CD8-positive, alpha-beta memory T cell (primary cell): ENCODE measurements around the gene MEIS2. TPM values are rescaled to one million over a fixed set of nuclear protein-coding genes. Genes with fewer than 3 reads are reported as not detected.

Experiments used
- CTCF ChIA-PET: fragments of 350-600 bp; sonication (Branson Sonifier 250); formaldehyde crosslinking; loops from one replicate; lab custom pipeline; 2021; ENCODE audit warnings: antibody characterized with exemption; lab: Charles Lee
- POLR2A ChIA-PET: fragments of 350-600 bp; sonication (Branson Sonifier 250); formaldehyde crosslinking; loops from one replicate; lab custom pipeline; 2021; ENCODE audit warnings: antibody characterized with exemption; lab: Charles Lee
- DNase-seq, 5 donors: peaks; one replicate each; pipeline versions ENCODE4 v3.0.0 to v3.0.0-alpha.2; 2020 to 2022; ENCODE audit warnings: mixed read lengths in 1 of 5
- H3K27ac ChIP-seq: one replicate; pipeline ENCODE4 v1.7.0; 2013; ENCODE audit warnings: low read depth, mild to moderate bottlenecking, low read length, moderate library complexity
- H3K27me3 ChIP-seq: 2 replicates; pipeline ENCODE4 v1.7.0; 2013; ENCODE audit warnings: low read length, mild to moderate bottlenecking; ENCODE audit not compliant: insufficient read depth, poor library complexity, severe bottlenecking
- H3K36me3 ChIP-seq: 2 replicates; pipeline ENCODE4 v1.7.0; 2013; ENCODE audit warnings: mild to moderate bottlenecking, low read length, moderate library complexity; ENCODE audit not compliant: insufficient read depth
- H3K4me1 ChIP-seq: 2 replicates; pipeline ENCODE4 v1.7.0; 2013; ENCODE audit warnings: mild to moderate bottlenecking, low read length, moderate library complexity; ENCODE audit not compliant: insufficient read depth
- H3K4me3 ChIP-seq: 2 replicates; pipeline ENCODE4 v1.7.0; 2013; ENCODE audit warnings: mild to moderate bottlenecking, low read length
- H3K9me3 ChIP-seq: 2 replicates; pipeline ENCODE4 v1.7.0; 2013; ENCODE audit warnings: mild to moderate bottlenecking, low read length
- H3K27ac Mint-ChIP-seq, 8 donors: one replicate each; pipeline ENCODE4 v1.8.0; 2020 to 2021; ENCODE audit warnings: mixed read lengths in 8 of 8, mild to moderate bottlenecking in 6 of 8, inconsistent platforms in 3 of 8, moderate library complexity in 3 of 8
- H3K27me3 Mint-ChIP-seq, 2 donors: one replicate each; pipeline ENCODE4 v1.8.0; 2020 to 2021; ENCODE audit warnings: mixed read lengths in 2 of 2, mild to moderate bottlenecking in 1 of 2, moderate library complexity in 1 of 2
- H3K36me3 Mint-ChIP-seq, 3 donors: one replicate each; pipeline ENCODE4 v1.8.0; 2020 to 2021; ENCODE audit warnings: mixed read lengths in 3 of 3, inconsistent platforms in 1 of 3, mild to moderate bottlenecking in 1 of 3
- H3K4me1 Mint-ChIP-seq, 3 donors: one replicate each; pipeline ENCODE4 v1.8.0; 2020 to 2021; ENCODE audit warnings: mixed read lengths in 3 of 3, inconsistent platforms in 1 of 3, mild to moderate bottlenecking in 1 of 3
- H3K4me3 Mint-ChIP-seq, 7 donors: one replicate each; pipeline ENCODE4 v1.8.0; 2020 to 2021; ENCODE audit warnings: mixed read lengths in 7 of 7, mild to moderate bottlenecking in 6 of 7, moderate library complexity in 4 of 7, inconsistent platforms in 2 of 7
- H3K9me3 Mint-ChIP-seq, 5 donors: one replicate each; pipeline ENCODE4 v1.8.0; 2020 to 2022; ENCODE audit warnings: mixed read lengths in 5 of 5, mild to moderate bottlenecking in 3 of 5, moderate library complexity in 2 of 5, inconsistent platforms in 1 of 5
- polyA plus RNA-seq: library from polyadenylated mRNA; unstranded; fragments of 300-500 nt; fragmentation: Illumina TruSeq; gene quantifications from one replicate; pipeline ENCODE4 v1.2.3, GENCODE V29; 2021
- total RNA-seq, 2 experiments: library from RNA; stranded (reverse); gene quantifications; one replicate each; pipeline ENCODE4 v1.2.3, GENCODE V29; 2021

The MEIS2 gene
- total and polyA plus RNA-seq, 3 experiments from 2014 or later, result not detected

DNA sequence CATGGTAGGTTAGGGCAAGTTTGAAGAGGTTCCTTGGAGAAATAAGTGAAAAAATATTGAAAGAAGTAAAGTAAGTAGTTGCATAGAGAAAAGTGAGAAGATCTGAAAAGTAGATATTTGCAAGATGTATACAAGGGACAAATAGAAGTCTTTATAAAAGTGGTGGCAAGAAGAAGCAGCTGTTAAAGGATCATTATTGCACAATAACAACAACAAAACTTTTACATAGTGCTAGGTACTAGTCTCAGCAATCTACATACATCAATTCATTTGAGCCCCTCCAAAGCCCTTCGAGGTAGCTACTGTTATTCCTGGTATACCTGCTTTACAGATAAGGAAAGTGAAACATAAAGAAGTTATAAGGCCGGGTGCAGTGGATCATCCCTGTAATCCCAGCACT lies 239.6 kb downstream of the MEIS2 start:
- ChIA-PET POLR2A (no interaction called here), CTCF (no interaction called here)
- H3K4me3 Mint-ChIP-seq, result no peak overlapping the region
- Histone ChIP-seq H3K36me3 (no peaks in the 10 kb centered on the region), H3K9me3 (no peaks in the 10 kb centered on the region), H3K27me3 (no peaks in the 10 kb centered on the region), H3K4me3 (no peak overlapping the region), H3K4me1 (no peaks in the 10 kb centered on the region), H3K27ac (no peak overlapping the region)
- H3K27me3 Mint-ChIP-seq, result peaks cover 0 to 7% of the 10 kb centered on the region in 2 donors
- H3K9me3 Mint-ChIP-seq, result peaks cover 0 to 9% (median 0%) of the 10 kb centered on the region in 5 donors
- H3K36me3 Mint-ChIP-seq, result no peaks in the 10 kb centered on the region
- no peak overlapping the region for H3K27ac Mint-ChIP-seq
- H3K4me1 Mint-ChIP-seq, result no peaks in the 10 kb centered on the region
- DNase-seq, result no peak

DNA sequence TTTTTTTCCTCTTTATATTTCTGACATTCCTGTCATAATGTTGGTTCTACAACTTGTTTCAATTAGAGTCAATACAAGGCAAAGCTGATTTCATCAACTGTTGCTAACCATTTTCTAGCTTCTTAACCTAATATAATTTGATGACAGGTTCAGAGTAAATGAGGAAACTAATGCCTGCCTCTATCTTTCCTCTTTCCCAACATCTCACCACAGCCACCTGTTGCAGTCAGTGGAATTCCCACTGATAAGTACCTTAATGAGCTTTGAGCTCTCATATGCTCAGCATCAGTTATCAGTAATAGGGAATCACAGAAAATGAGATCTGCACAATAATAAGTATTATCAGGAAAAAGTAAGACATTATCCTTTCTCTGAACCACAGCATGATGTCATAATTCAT lies 241.9 kb downstream of the MEIS2 start:
- Histone ChIP-seq H3K27me3 (no peaks in the 10 kb centered on the region), H3K4me1 (no peaks in the 10 kb centered on the region), H3K36me3 (no peaks in the 10 kb centered on the region), H3K9me3 (no peaks in the 10 kb centered on the region), H3K27ac (no peak overlapping the region), H3K4me3 (no peak overlapping the region)
- H3K27me3 Mint-ChIP-seq, result peaks cover 2 to 7% of the 10 kb centered on the region in 2 donors
- H3K9me3 Mint-ChIP-seq, result peaks cover 0 to 8% (median 2%) of the 10 kb centered on the region in 5 donors
- ChIA-PET POLR2A (no interaction called here), CTCF (no interaction called here)
- H3K4me1 Mint-ChIP-seq, result no peaks in the 10 kb centered on the region
- no peak overlapping the region for H3K4me3 Mint-ChIP-seq
- H3K27ac Mint-ChIP-seq, result no peak overlapping the region
- DNase-seq, result no peak
- no peaks in the 10 kb centered on the region for H3K36me3 Mint-ChIP-seq

DNA sequence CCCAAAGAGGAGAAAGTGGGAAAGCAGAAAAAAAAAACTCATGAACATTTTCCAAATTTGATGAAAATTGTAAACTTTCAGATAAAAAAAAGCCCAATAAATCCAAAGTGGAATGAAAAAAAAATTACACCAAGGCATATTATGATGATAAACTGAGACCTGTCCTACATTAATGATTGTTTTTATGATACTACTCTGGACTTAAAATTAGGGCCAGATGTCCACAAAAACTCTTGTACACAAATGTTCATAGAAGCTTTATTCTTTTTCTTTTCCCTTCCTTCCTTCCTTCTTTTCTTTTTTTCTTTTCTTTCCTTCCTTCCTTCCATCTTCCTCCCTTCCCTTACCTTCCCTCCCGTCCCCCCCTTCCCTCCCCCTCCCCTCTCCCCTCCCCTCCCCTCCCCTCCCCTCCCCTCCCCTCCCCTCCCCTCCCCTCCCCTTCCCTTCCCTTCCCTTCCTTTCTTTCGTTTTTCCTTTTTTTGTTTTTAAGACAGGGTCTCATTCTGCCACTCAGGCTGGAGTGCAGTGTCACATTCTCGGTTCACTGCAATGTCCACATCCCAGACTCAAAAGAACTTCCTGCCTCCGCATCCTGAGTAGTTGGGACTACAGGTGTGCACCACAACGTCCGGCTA lies 243.9 kb downstream of the MEIS2 start:
- Mint-ChIP-seq H3K4me1 (no peaks in the 10 kb centered on the region), H3K27ac (no peak overlapping the region), H3K4me3 (no peak overlapping the region), H3K27me3 (peaks cover 2 to 7% of the 10 kb centered on the region in 2 donors), H3K36me3 (no peaks in the 10 kb centered on the region), H3K9me3 (peaks cover 0 to 13% (median 2%) of the 10 kb centered on the region in 5 donors)
- Histone ChIP-seq H3K4me3 (no peak overlapping the region), H3K4me1 (no peaks in the 10 kb centered on the region), H3K27me3 (no peaks in the 10 kb centered on the region), H3K36me3 (no peaks in the 10 kb centered on the region), H3K27ac (no peak overlapping the region), H3K9me3 (no peaks in the 10 kb centered on the region)
- ChIA-PET CTCF (no interaction called here), POLR2A (no interaction called here)
- DNase-seq, result no peak

DNA sequence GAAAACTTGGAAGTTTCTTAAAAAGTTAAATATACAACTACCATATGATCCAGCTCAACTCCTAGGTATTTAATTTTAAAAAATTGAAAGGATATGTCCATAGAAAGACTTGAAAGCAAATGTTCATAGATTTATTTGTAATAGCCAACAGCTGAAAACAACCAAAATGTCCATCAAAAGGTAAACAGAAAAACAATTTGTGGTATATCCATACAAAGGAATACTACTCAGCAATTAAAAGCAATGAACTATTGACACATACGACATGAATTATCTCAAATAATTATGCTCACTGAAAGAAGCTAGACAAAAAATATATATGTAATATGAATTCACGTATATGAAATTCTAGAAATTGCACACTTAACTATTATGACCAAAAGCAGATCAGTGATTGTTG lies 249.5 kb downstream of the MEIS2 start:
- no peak overlapping the region for H3K4me3 Mint-ChIP-seq
- Histone ChIP-seq H3K27ac (no peak overlapping the region), H3K36me3 (no peaks in the 10 kb centered on the region), H3K9me3 (no peaks in the 10 kb centered on the region), H3K4me3 (no peak overlapping the region), H3K27me3 (no peaks in the 10 kb centered on the region), H3K4me1 (no peaks in the 10 kb centered on the region)
- no peaks in the 10 kb centered on the region for H3K36me3 Mint-ChIP-seq
- no peak overlapping the region for H3K27ac Mint-ChIP-seq
- H3K27me3 Mint-ChIP-seq, result peaks cover 3 to 29% of the 10 kb centered on the region in 2 donors
- DNase-seq, result no peak
- ChIA-PET POLR2A (no interaction called here), CTCF (no interaction called here)
- no peaks in the 10 kb centered on the region for H3K4me1 Mint-ChIP-seq
- H3K9me3 Mint-ChIP-seq, result peaks cover 0 to 11% (median 0%) of the 10 kb centered on the region in 5 donors

DNA sequence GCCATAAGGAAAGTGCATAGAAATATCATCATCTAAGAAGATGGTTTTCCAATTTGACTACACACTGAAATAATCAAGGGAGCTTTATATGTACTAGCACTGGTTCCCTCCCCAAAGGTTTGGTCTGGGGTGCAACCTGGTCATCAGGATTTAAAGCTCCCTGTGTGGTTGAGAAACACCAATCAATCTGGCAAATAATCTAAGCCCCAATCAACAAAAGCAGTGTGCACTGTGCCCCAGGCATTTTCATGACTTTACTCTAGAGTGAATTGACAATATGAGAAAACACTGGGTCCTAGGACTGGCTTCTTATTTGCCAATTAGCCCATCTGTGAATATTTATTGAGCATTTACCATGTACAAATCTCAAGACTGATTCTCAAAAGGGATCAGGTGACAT lies 255.1 kb downstream of the MEIS2 start:
- Histone ChIP-seq H3K9me3 (no peaks in the 10 kb centered on the region), H3K27me3 (no peaks in the 10 kb centered on the region), H3K36me3 (no peaks in the 10 kb centered on the region), H3K27ac (no peak overlapping the region), H3K4me1 (no peaks in the 10 kb centered on the region), H3K4me3 (no peak overlapping the region)
- CTCF ChIA-PET, result no interaction called here
- Mint-ChIP-seq H3K9me3 (no peaks in the 10 kb centered on the region), H3K36me3 (no peaks in the 10 kb centered on the region), H3K27me3 (peaks cover 1 to 31% of the 10 kb centered on the region in 2 donors), H3K4me1 (no peaks in the 10 kb centered on the region), H3K27ac (no peak overlapping the region), H3K4me3 (no peak overlapping the region)
- POLR2A ChIA-PET, result no interaction called here
- DNase-seq, result no peak

DNA sequence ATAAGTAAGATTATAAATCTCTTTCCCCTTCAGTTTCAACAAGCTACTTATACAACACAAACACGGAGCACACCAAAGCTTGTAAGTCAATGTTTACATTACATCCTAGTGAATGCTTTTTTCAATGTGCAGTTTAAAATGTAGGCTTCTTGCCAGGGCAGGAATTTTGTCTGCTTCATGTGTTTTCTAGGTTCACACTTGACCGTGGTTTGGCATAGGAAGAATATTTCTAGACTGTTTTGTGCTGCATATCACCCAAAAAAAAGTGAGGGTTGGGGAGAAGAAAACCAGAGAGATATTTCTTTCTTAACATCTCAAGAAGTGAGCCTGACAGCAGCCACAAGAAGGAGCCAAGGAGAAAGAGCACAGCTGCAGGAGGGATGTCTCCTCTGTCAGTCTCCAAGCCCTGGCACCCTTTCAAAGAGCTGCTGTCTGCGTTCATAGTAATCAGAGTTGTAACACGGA lies 255.8 kb downstream of the MEIS2 start:
- POLR2A ChIA-PET, result no interaction called here
- H3K4me3 Mint-ChIP-seq, result no peak overlapping the region

DNA sequence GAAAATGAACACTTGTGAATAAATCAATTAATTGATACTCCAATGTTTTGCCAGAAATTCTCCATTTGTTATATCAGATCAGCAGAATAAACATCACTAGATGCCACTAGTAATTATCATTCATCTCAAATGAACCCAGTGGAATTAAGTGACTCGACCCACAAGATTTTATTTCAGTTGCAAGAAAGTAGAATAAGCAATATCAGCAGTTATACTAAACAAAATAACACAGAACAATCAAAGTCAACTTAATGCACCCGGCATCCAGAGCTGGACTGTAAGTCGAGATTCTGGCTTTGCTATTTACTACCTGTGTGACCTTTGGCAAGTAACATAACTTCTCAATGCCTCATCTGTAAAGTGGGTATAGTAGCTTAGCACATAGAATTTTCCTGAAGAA lies 256.5 kb downstream of the MEIS2 start:
- CTCF ChIA-PET, result no interaction called here
- no peaks in the 10 kb centered on the region for H3K4me1 ChIP-seq
- no peaks in the 10 kb centered on the region for H3K36me3 ChIP-seq
- no peaks in the 10 kb centered on the region for H3K27me3 ChIP-seq
- H3K4me1 Mint-ChIP-seq, result no peaks in the 10 kb centered on the region
- no peaks in the 10 kb centered on the region for H3K9me3 ChIP-seq
- H3K4me3 ChIP-seq, result no peak overlapping the region
- no peak for DNase-seq
- no peak overlapping the region for H3K4me3 Mint-ChIP-seq
- peaks cover 0 to 26% of the 10 kb centered on the region in 2 donors for H3K27me3 Mint-ChIP-seq
- no peaks in the 10 kb centered on the region for H3K9me3 Mint-ChIP-seq
- no peak overlapping the region for H3K27ac ChIP-seq
- no peaks in the 10 kb centered on the region for H3K36me3 Mint-ChIP-seq
- POLR2A ChIA-PET, result no interaction called here
- H3K27ac Mint-ChIP-seq, result no peak overlapping the region

More for the DNA sequence above, 255.8 kb downstream of the MEIS2 start:
- H3K4me1 Mint-ChIP-seq, result no peaks in the 10 kb centered on the region
- no peak for DNase-seq
- no peaks in the 10 kb centered on the region for H3K36me3 Mint-ChIP-seq
- no peaks in the 10 kb centered on the region for H3K27me3 ChIP-seq
- no peak overlapping the region for H3K4me3 ChIP-seq
- no peaks in the 10 kb centered on the region for H3K9me3 Mint-ChIP-seq
- no peaks in the 10 kb centered on the region for H3K4me1 ChIP-seq
- H3K27me3 Mint-ChIP-seq, result peaks cover 0 to 29% of the 10 kb centered on the region in 2 donors
- CTCF ChIA-PET, result no interaction called here
- H3K9me3 ChIP-seq, result no peaks in the 10 kb centered on the region
- no peaks in the 10 kb centered on the region for H3K36me3 ChIP-seq
- no peak overlapping the region for H3K27ac Mint-ChIP-seq
- no peak overlapping the region for H3K27ac ChIP-seq

DNA sequence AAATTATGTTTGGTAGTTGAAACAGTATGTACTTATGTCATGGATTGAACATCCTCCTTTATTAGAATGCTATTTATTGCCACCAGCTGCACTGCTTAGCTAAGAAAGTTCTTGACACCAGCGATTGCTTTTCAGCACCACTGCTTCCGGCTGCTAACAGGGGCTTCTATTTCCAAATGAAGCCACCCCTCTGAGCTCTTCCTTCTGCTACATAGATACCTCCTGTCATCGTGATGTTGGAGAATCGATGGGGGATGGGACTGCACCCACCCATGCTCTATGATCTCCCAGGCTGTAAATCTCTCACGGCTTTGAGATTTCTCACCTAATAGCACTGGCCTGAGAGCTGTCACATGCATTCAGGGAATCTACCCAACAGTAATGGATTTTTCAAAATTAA lies 259.2 kb downstream of the MEIS2 start:
- Histone ChIP-seq H3K9me3 (no peaks in the 10 kb centered on the region), H3K4me3 (no peak overlapping the region), H3K27ac (no peak overlapping the region), H3K4me1 (no peaks in the 10 kb centered on the region), H3K36me3 (no peaks in the 10 kb centered on the region), H3K27me3 (no peaks in the 10 kb centered on the region)
- no peak overlapping the region for H3K4me3 Mint-ChIP-seq
- DNase-seq, result no peak
- H3K4me1 Mint-ChIP-seq, result no peaks in the 10 kb centered on the region
- ChIA-PET CTCF (no interaction called here), POLR2A (no interaction called here)
- H3K9me3 Mint-ChIP-seq, result peaks cover 0 to 2% (median 0%) of the 10 kb centered on the region in 5 donors
- H3K27ac Mint-ChIP-seq, result no peak overlapping the region
- H3K27me3 Mint-ChIP-seq, result peaks cover 1 to 11% of the 10 kb centered on the region in 2 donors
- no peaks in the 10 kb centered on the region for H3K36me3 Mint-ChIP-seq
